ENCODE results near the gene IKZF1. TPM values are rescaled to one million over a fixed set of nuclear protein-coding genes. Genes with fewer than 3 reads are reported as not detected.

IKZF1 gene
- total and polyA plus RNA-seq, 8 donors, result 0.70 to 8.1 (median 1.4) TPM

- no peak for DNase-seq
- peaks cover 0 to 6% (median 0%) of the 10 kb centered on the region in 4 donors for H3K27me3 ChIP-seq
- TF ChIP-seq CTCF (IDR thresholded peaks at IDR 0.05), result no peak
These were observed 28.0 kb downstream of the IKZF1 start for GRCh38 chr7:50332241-50333165.

GRCh38 chr7:50333221-50333651 lies 28.7 kb downstream of the IKZF1 start:
- Histone ChIP-seq H3K4me3 (no peak overlapping the region), H3K9me3 (no peaks in the 10 kb centered on the region), H3K36me3 (no peaks in the 10 kb centered on the region), H3K4me1 (no peaks in the 10 kb centered on the region), H3K27ac (no peak overlapping the region), H3K27me3 (peaks cover 0 to 1% (median 0%) of the 10 kb centered on the region in 4 donors)
- FAIRE-seq (no peak), ATAC-seq (no peak), DNase-seq (no peak)
- intact Hi-C loops (cut with DNase I), result no loop called here
- TF ChIP-seq CTCF (IDR thresholded peaks at IDR 0.05), result no peak
- 9% methylated on average over 9 of the region's 9 CpGs for WGBS, 2 donors

More at GRCh38 chr7:50332241-50333165, 28.0 kb downstream of the IKZF1 start:
- intact Hi-C loops (cut with DNase I), result no loop called here
- no peaks in the 10 kb centered on the region for H3K4me1 ChIP-seq
- no peaks in the 10 kb centered on the region for H3K9me3 ChIP-seq
- H3K4me3 ChIP-seq, result no peak overlapping the region
- FAIRE-seq (no peak), ATAC-seq (no peak)
- no peaks in the 10 kb centered on the region for H3K36me3 ChIP-seq
- WGBS, 2 donors, result 50 to 52% methylated on average over 8 of the region's 8 CpGs
- H3K27ac ChIP-seq, result no peak overlapping the region

GRCh38 chr7:50334341-50334994 lies 30.0 kb downstream of the IKZF1 start:
- no peak for TF ChIP-seq CTCF (IDR thresholded peaks at IDR 0.05)
- WGBS, 2 donors, result 83 to 88% methylated on average over 1 of the region's 1 CpG
- no peaks in the 10 kb centered on the region for H3K4me1 ChIP-seq
- H3K4me3 ChIP-seq, result no peak overlapping the region
- FAIRE-seq (no peak), ATAC-seq (no peak), DNase-seq (no peak)
- H3K27me3 ChIP-seq, result no peaks in the 10 kb centered on the region
- H3K27ac ChIP-seq, result no peak overlapping the region
- no peaks in the 10 kb centered on the region for H3K36me3 ChIP-seq
- no peaks in the 10 kb centered on the region for H3K9me3 ChIP-seq
- intact Hi-C loops (cut with DNase I), result no loop called here

- Histone ChIP-seq H3K4me3 (no peak overlapping the region), H3K4me1 (no peaks in the 10 kb centered on the region), H3K27ac (no peak overlapping the region), H3K9me3 (no peaks in the 10 kb centered on the region), H3K36me3 (no peaks in the 10 kb centered on the region), H3K27me3 (no peaks in the 10 kb centered on the region)
- DNase-seq (no peak), FAIRE-seq (no peak), ATAC-seq (no peak)
- no peak for TF ChIP-seq CTCF (IDR thresholded peaks at IDR 0.05)
- intact Hi-C loops (cut with DNase I), result no loop called here
- 96 to 100% methylated on average over 1 of the region's 1 CpG for WGBS, 2 donors
These were observed 30.8 kb downstream of the IKZF1 start for GRCh38 chr7:50335230-50335794.
